Measurements from ENCODE around the gene C4BPA.

Gene C4BPA

DNA sequence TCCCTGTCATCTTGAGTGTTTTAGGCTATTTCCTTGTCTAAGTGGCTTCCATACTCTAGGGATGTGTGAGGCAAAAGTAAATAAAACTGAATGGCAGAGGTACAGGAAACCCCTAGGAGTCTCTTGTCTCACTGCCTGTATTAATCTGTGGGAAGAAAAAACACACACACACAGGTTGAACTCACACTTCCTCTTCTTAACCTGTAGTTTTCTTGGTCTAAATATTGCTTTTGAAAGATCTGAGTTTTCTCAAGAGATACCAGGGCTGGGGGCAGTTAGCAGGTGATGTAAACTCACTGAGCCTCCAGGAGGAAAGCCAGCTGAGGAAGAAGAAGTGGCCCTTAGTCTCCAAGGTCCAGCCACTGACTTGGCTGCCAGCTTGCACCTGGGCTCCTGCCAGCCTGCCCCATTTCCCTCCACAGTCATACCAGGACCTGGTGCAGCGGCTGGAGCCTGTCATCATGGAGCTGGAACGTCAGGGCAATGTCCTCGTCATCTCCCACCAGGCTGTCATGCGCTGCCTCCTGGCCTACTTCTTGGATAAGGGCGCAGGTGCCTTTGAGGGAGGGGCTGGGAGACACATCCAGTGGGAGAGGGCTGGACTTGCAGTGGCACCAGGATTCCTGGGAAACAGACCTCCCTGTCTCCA lies 34.1 kb upstream of the C4BPA start:
- no peak for FAIRE-seq
- TF ChIP-seq POLR2A (IDR thresholded peaks at IDR 0.05; ENCODE audit: low read depth, low read length) = no peak
- no peak for DNase-seq (ENCODE audit: insufficient read length, low spot score)

DNA sequence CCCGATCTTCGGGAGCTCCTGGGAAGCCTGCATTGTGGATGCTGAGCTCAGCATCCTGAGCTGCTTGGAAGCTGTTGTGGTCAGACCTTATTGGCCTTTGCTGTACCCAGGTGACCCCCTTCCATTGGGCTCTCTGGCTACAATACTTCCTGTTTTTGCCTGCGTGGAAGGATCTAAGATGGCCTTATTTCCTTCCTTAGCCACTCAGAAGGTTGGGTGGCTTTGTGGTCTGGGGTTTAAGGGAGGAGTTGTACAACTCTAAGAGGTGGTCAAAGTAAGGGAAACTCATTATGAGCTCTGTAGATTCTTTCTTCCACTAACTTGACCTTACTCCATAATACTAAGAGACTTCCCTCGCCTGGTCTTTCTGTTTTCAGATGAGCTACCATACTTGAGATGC lies 33.2 kb upstream of the C4BPA start:
- DNase-seq (ENCODE audit: insufficient read length, low spot score) (no peak), FAIRE-seq (no peak)
- TF ChIP-seq POLR2A (IDR thresholded peaks at IDR 0.05; ENCODE audit: low read depth, low read length) = no peak

DNA sequence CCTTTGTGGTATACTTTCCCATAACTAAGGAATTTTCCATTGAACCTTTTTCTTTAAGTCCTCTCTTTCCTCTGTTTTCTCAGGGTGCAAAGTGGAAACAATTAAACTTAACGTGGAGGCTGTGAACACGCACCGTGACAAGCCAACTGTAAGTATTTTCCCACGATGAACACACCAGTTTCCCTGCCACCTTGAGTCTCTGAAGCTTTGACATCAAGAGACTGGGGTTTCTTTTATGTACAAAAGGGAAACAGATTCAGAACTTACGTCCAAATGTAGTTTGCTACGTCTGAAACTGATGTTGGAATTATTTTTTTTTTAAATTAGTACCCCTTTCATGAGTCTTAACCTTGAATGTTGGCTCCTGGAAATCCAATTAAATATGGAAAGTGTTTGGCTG lies 32.6 kb upstream of the C4BPA start:
- DNase-seq (ENCODE audit: insufficient read length, low spot score) = no peak
- FAIRE-seq = no peak
- no peak for TF ChIP-seq POLR2A (IDR thresholded peaks at IDR 0.05; ENCODE audit: low read depth, low read length)

DNA sequence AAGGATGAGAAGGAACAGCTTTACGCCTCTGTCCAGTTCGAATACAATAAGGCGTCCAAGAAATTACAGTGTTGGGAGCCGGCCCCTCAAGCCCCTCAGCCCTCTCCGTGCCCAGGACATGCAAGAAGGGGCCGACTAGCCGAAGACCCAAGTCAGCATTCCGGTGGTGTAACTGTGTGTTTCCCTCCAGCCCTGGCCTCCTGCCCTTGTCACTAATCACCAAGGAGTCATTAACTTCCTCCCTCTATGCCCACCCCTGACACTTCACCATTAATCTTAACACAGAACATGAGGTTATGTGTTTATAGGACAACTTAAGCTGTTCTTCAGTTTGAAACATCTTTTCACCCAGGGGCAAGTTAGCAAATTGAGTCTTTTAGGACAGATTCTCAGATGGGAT lies 31.8 kb upstream of the C4BPA start:
- no peak for DNase-seq (ENCODE audit: insufficient read length, low spot score)
- FAIRE-seq = no peak
- TF ChIP-seq POLR2A (IDR thresholded peaks at IDR 0.05; ENCODE audit: low read depth, low read length) = no peak

DNA sequence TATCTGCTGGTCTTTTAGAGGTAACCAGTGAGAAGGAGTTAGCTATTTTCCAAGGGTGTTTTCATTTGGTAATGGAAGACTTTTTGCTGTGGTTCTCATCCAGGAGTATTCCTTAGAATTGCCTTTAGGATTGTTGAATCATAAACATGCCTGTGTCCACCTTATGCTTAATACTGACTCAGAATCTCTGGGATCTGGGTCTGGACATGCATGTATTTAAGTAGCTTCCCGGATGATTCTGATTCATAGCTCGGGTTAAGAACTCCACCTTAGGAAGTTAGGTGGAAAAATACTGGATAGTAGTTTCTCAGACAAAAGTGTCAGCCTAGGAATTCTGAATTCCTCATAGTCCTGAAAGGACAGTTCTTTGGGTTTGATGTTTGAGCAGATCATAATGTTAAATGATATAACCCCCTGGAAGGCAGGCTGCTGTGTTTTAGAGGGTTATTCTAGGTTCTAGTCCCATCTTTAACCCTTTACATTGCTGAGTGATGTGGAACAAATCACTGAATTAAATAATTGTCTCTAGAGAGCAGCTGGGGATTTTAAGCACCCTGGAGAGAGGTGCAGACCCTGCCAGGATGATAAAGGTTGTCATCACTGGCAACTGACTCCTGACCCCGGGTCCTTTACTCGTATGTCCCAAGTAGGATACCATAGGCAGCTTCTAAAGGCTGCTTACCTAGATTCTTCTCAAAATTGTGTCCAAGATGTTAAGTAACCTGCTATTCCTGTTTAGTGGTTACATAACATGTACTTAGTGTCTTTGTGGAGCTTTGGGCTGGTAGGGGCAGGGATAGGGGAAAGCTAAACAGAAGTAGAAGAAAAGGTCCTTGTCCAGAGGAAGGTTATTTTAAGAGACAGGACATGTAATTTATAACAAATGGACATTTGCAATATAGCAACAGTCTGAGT lies 29.9 kb upstream of the C4BPA start:
- TF ChIP-seq POLR2A (IDR thresholded peaks at IDR 0.05; ENCODE audit: low read depth, low read length) = no peak
- FAIRE-seq (no peak), DNase-seq (ENCODE audit: insufficient read length, low spot score) (no peak)

DNA sequence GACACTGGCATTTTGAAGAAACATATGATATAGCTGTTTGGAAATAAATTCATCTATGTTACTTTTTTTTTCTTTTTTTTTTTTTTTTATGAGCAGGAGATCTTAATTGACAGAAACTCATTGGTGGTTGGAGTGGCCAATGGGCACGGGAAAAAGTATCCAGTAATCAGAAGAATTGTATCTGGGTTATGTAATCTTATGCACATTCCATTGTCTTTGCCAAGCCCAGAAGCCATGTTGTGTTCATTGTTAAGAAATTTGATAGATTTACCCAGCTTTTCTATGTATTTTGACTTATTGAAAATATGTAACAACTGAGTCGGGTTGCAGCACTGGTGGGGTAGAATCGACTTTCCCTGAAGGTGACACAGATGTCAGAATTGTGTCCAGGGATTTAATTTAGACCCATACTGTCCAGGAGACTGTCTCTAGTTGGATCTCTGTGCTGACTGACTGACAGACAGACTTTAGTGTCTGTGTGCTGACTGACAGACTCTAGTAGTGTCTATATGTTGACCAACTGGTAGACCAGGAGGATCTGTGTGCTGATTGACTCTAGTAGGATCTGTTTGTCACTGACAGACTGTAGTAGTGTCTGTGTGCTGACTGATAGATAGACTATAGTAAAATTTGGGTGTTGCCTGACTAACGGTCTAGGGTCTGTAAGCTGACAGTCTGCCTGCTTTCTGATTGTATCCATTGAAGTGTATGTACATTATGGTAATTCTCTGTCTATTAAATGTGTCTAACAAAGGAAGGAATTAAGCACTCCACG lies 27.7 kb upstream of the C4BPA start:
- no peak for TF ChIP-seq POLR2A (IDR thresholded peaks at IDR 0.05; ENCODE audit: low read depth, low read length)
- DNase-seq (ENCODE audit: insufficient read length, low spot score) = no peak
- no peak for FAIRE-seq

DNA sequence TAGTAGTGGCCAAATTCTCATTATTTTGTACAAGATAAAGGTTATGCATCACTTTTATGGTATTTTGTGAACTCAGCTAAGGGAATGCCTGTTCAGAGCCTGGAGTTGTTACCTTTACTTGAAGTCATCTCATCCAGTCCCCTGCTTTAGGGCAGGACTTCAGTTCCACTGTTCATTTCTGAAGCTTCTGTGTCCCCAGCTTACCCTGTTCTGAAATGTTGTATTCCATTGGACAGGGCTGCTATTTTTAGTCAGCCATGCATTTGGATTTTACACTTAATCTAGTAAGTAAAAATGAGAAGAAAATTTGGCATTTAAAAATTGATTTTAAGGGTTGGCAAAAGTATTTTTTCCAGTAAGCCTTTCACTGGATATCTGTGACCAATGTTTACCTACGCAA lies 27.0 kb upstream of the C4BPA start:
- FAIRE-seq (no peak), DNase-seq (ENCODE audit: insufficient read length, low spot score) (no peak)
- no peak for TF ChIP-seq POLR2A (IDR thresholded peaks at IDR 0.05; ENCODE audit: low read depth, low read length)

DNA sequence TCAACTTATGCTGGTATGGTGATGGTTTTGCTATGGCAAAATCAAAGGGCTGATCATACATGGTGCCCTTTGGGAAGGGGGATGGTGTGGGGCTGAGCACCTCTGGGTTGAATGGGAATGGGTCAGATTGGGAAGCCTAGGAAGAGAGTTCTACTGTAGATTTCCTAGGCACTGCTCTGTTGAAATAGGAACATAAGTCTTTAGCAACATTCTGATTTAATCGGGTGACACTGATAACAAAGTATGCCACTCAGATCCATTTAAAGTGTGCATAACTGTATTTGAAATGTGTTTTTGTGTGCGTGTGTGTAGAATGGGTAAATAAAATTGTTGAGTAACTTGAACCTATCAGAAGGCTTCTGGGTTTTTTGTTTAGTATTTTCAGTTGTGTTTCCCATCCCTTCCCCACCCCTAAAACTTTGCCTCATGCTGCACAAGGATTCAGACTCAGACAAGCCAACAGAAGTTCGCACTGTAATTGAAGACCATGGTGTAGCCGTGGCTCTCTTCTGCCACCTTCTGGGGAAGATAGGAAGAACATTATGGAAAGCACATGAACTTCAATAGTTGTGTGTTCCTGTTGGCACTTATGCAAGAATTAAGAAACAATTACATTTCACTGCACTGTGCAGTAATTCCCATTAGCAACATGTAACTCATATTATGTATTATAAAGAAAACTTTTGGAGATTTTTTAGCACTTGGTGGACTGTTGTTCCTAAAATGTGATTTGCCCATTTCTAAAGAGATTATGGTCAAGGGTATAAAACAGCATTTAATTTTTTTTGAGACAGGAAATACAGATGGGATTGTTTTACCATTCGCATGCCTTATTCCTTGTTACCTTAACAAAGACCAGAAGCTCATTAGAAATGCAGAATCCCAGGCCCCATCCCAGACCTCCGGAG lies 26.3 kb upstream of the C4BPA start:
- DNase-seq (ENCODE audit: insufficient read length, low spot score) (peak; percentile 30), FAIRE-seq (peak; percentile 86)
- TF ChIP-seq POLR2A (IDR thresholded peaks at IDR 0.05; ENCODE audit: low read depth, low read length) = no peak

DNA sequence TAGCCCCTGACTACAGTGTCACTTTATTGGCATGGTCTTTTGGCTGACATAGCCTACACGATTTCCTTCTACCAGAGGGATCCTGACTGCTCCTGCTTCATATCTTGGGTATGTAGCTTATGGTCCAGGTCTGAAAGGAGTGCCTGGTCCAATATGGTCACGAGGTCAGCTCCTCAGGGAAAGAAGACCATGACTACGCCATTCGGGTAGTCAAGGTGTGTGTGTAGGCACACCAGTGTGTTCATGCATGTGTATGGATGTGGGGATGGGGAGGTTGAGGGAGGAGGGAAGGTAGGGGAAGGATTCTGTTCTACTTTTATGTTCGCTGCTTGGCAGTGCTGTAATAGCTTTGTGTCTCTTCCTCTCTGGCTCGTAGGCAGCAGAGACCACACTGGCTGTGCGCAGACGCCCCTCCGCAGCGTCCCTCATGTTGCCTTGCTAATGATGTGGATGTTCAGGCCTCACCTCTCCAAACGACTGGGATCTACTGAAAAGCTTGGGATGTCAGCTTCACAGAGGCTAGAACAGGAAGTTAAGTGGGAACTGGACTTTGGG lies 25.4 kb upstream of the C4BPA start:
- no peak for FAIRE-seq
- DNase-seq (ENCODE audit: insufficient read length, low spot score) = no peak
- TF ChIP-seq POLR2A (IDR thresholded peaks at IDR 0.05; ENCODE audit: low read depth, low read length) = no peak

DNA sequence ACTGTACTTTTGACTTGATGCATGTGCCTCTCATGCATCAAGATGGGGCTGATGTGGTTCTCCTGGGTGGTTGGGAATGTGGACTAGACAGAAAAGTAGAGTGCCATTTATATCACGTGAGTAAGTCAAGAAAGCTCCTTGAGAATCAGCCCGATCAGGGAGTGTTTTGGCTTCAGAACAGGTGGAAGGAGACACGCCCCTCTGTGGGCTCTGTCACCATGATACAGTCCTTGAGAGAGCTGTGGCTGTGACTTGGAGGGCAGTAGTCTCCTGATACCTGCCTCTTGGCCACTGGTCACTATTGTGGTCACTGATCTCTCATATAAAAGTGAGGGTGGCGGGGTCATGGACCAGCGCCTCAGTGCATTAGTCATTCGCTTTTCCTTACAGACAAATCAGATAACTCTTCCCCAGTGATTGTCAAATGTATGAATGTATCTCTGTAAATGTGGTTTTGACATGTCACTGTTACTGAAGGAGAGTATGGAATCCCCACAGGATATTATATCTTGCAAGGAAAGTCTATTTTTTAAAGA lies 24.3 kb upstream of the C4BPA start:
- DNase-seq (ENCODE audit: insufficient read length, low spot score) (no peak), FAIRE-seq (no peak)
- TF ChIP-seq POLR2A (IDR thresholded peaks at IDR 0.05; ENCODE audit: low read depth, low read length) = no peak

DNA sequence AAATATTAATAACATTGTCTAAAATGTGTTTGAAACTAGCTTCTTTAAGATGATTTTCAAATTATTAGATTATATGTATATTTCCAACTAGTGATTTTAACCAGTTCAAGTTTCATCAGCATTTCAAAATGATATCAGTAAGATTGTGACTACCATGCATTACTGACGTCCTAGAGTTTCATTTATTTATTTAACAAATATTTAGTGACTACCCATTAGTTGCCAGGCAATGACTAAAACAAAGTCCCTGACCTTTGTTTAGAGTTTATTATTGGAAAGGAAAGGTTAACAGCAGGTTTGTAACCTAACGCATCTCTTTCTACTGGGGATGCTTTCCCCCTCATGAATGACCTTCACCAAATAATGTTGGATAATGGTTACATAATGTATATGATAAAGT lies 22.9 kb upstream of the C4BPA start:
- DNase-seq (ENCODE audit: insufficient read length, low spot score) (no peak), FAIRE-seq (no peak)

DNA sequence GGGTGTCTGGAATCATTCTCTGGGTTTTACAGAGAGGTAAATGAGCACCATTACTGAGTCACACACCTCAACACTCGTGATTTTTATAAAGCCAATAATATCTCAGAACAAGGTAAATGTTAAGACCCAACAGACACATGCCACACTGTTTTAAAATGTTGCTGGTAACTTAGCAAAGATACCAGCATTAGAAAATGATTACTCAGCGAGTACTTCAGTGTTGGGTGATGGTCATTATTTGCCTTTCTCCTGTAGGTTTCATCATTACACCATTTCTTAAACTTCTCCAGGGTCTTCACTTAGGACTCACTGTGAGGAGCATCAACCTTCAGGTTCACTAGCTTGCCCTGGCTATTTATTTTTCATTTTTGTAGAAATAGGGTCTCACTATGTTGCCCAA lies 22.2 kb upstream of the C4BPA start:
- FAIRE-seq (no peak), DNase-seq (ENCODE audit: insufficient read length, low spot score) (no peak)
- no peak for TF ChIP-seq POLR2A (IDR thresholded peaks at IDR 0.05; ENCODE audit: low read depth, low read length)

More for the DNA sequence above, 22.9 kb upstream of the C4BPA start:
- TF ChIP-seq POLR2A (IDR thresholded peaks at IDR 0.05; ENCODE audit: low read depth, low read length) = no peak

DNA sequence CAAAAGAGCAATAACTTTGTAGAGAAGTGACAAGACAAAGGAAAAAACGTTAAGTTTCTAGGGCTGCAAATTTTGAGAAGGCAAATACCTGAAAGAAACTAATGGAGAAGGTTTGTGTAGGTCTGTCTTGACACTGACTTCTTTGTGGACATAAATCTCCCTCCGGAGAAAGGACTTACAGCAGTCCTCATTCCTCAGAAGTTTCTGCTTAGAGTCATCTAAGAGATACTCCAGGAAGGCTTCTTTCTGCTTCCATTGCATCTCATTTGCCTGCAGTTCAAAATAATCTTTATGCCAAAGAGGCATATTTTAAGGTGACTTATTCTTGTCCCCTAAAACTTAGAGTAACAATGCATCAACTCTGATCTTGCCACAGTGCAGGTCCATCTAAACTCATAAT lies 19.8 kb upstream of the C4BPA start:
- DNase-seq (ENCODE audit: insufficient read length, low spot score) = no peak
- no peak for TF ChIP-seq POLR2A (IDR thresholded peaks at IDR 0.05; ENCODE audit: low read depth, low read length)
- FAIRE-seq = no peak

All from H54 (cell line).